Measurements from ENCODE around the gene CHD1L. TPM values are rescaled to one million over a fixed set of nuclear protein-coding genes. Genes with fewer than 3 reads are reported as not detected.
A peak's percentile ranks its signal among the peaks of the same experiment; 100 is the strongest.

The CHD1L gene
- polyA plus RNA-seq, 3 donors = 13.1 to 23.0 (median 15.2) TPM

- Mint-ChIP-seq H3K36me3 (peaks cover 93% of the 10 kb centered on the region in 2 donors), H3K9me3 (no peaks in the 10 kb centered on the region), H3K4me1 (no peaks in the 10 kb centered on the region), H3K27ac (peak overlapping the region in 1 of 7 donors; percentile 15), H3K4me3 (no peak overlapping the region), H3K27me3 (ENCODE audit: low read depth in 3 of 3) (peaks cover 0 to 3% (median 0%) of the 10 kb centered on the region in 3 donors)
- no peak overlapping the region for H3K27ac ChIP-seq (ENCODE audit: low read depth in 1 of 2, low read length in 2 of 2)
- peaks cover 92 to 98% of the 10 kb centered on the region in 2 donors for H3K36me3 ChIP-seq (replicated peaks in 1 of 2; ENCODE audit: control insufficient read depth in 1 of 2, insufficient read depth in 2 of 2, low read length in 2 of 2)
- WGBS (ENCODE audit: insufficient coverage) = 86% methylated on average over 5 of the region's 8 CpGs
- H2AFZ ChIP-seq (ENCODE audit: insufficient read depth, low read depth, low read length, poor library complexity, severe bottlenecking) = no peak overlapping the region
- H3K4me2 ChIP-seq (replicated peaks; ENCODE audit: extremely low read depth, low read length, poor library complexity, severe bottlenecking) = no peak overlapping the region
- no peaks in the 10 kb centered on the region for H3K4me1 ChIP-seq (ENCODE audit: control insufficient read depth in 1 of 2, insufficient read depth in 2 of 2, low read length in 2 of 2)
- H3K4me3 ChIP-seq (replicated peaks in 1 of 3; ENCODE audit: low read depth in 2 of 3, low read length in 3 of 3) = no peak overlapping the region
- no peaks in the 10 kb centered on the region for H3K27me3 ChIP-seq (ENCODE audit: control insufficient read depth in 2 of 2, insufficient read depth in 2 of 2, low read length in 2 of 2)
- intact Hi-C loops (cut with micrococcal nuclease) = no loop called here
- no peak for DNase-seq
- no peak for TF ChIP-seq CTCF (IDR thresholded peaks at IDR 0.05)
- H3K79me2 ChIP-seq (ENCODE audit: insufficient read depth, low read length) = no peaks in the 10 kb centered on the region
- no peaks in the 10 kb centered on the region for H4K20me1 ChIP-seq (ENCODE audit: insufficient read depth, low read length)
- H3K9ac ChIP-seq (ENCODE audit: insufficient read depth, low read length, poor library complexity, severe bottlenecking) = no peak overlapping the region
- H3K9me3 ChIP-seq (replicated peaks in 1 of 2; ENCODE audit: control insufficient read depth in 1 of 2, insufficient read depth in 1 of 2, low read length in 2 of 2) = no peaks in the 10 kb centered on the region
These were observed 44.8 kb downstream of the CHD1L start for GRCh38 chr1:147287133-147287865.

- Mint-ChIP-seq H3K4me1 (no peaks in the 10 kb centered on the region), H3K27ac (no peak overlapping the region), H3K9me3 (peaks cover 0 to 15% (median 8%) of the 10 kb centered on the region in 7 donors), H3K27me3 (ENCODE audit: low read depth in 3 of 3) (peaks cover 0 to 3% (median 0%) of the 10 kb centered on the region in 3 donors), H3K36me3 (peaks cover 98% of the 10 kb centered on the region in 2 donors), H3K4me3 (no peak overlapping the region)
- TF ChIP-seq CTCF (IDR thresholded peaks at IDR 0.05) = no peak
- no peaks in the 10 kb centered on the region for H3K79me2 ChIP-seq (ENCODE audit: insufficient read depth, low read length)
- no peak overlapping the region for H2AFZ ChIP-seq (ENCODE audit: insufficient read depth, low read depth, low read length, poor library complexity, severe bottlenecking)
- H3K36me3 ChIP-seq (replicated peaks in 1 of 2; ENCODE audit: control insufficient read depth in 1 of 2, insufficient read depth in 2 of 2, low read length in 2 of 2) = peaks cover 92 to 98% of the 10 kb centered on the region in 2 donors
- no peak overlapping the region for H3K4me2 ChIP-seq (replicated peaks; ENCODE audit: extremely low read depth, low read length, poor library complexity, severe bottlenecking)
- no peak for DNase-seq
- intact Hi-C loops (cut with micrococcal nuclease) = no loop called here
- WGBS (ENCODE audit: insufficient coverage) = 100% methylated on average over 3 of the region's 4 CpGs
- H3K9me3 ChIP-seq (replicated peaks in 1 of 2; ENCODE audit: control insufficient read depth in 1 of 2, insufficient read depth in 1 of 2, low read length in 2 of 2) = no peaks in the 10 kb centered on the region
- no peaks in the 10 kb centered on the region for H4K20me1 ChIP-seq (ENCODE audit: insufficient read depth, low read length)
- no peaks in the 10 kb centered on the region for H3K4me1 ChIP-seq (ENCODE audit: control insufficient read depth in 1 of 2, insufficient read depth in 2 of 2, low read length in 2 of 2)
- no peak overlapping the region for H3K9ac ChIP-seq (ENCODE audit: insufficient read depth, low read length, poor library complexity, severe bottlenecking)
- no peak overlapping the region for H3K27ac ChIP-seq (ENCODE audit: low read depth in 1 of 2, low read length in 2 of 2)
- H3K27me3 ChIP-seq (ENCODE audit: control insufficient read depth in 2 of 2, insufficient read depth in 2 of 2, low read length in 2 of 2) = no peaks in the 10 kb centered on the region
- no peak overlapping the region for H3K4me3 ChIP-seq (replicated peaks in 1 of 3; ENCODE audit: low read depth in 2 of 3, low read length in 3 of 3)
These were observed 49.5 kb downstream of the CHD1L start for GRCh38 chr1:147292012-147292411.
